EH (cell line): ENCODE data around the gene OR51T1.
"Not testable (repeated sequence)": the region's sequence is repeated elsewhere in the genome, so short reads cannot be mapped to it uniquely, and the experiment has no call there.

ENCODE experiments used
- DNase-seq: peaks from one replicate; pipeline ENCODE4 v3.0.0-alpha.2; 2015; ENCODE audit warnings: low read depth

Gene OR51T1

DNA sequence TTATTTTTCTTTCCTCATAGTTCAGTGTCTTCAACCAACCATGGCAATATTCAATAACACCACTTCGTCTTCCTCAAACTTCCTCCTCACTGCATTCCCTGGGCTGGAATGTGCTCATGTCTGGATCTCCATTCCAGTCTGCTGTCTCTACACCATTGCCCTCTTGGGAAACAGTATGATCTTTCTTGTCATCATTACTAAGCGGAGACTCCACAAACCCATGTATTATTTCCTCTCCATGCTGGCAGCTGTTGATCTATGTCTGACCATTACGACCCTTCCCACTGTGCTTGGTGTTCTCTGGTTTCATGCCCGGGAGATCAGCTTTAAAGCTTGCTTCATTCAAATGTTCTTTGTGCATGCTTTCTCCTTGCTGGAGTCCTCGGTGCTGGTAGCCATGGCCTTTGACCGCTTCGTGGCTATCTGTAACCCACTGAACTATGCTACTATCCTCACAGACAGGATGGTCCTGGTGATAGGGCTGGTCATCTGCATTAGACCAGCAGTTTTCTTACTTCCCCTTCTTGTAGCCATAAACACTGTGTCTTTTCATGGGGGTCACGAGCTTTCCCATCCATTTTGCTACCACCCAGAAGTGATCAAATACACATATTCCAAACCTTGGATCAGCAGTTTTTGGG lies at the start of gene OR51T1:
Gene OR51T1, plus strand, starts transcription at position 41 of the 641 bp plus-strand sequence. Its CDS starts 0 bp downstream, at position 41.
- no peak for DNase-seq

DNA sequence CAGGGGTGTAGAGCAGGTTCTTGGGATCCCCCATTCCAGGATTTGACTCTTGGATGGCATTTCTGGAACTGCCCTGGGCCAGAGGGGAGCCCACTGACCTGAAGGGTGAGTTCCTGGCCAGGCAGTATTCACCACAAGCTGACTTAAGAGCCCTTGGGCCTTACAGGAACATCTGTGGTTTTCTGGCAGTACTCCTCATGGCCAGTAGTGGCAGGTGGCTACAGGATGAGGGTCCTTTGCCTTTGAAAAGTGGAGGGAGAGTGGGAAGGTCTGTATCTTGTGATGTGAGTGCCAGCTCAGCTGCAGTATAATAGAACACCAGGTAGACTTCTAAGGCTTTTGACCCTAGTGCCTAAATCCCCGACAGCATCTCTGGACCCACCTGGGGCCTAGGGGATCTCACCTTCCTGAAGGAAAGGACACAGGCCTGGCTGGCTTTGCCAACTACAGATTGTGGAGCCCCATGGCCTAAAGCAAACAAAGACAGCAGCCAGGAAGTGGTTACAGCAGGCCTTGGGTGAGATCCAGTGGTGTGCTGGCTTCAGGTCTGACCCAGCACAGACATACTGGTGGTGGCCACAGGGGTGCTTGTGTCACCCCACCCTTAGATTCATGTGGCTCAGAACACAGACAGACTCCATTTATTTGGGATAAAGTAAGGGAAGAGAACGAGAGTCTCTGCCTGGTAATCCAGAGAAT lies 41.7 kb upstream of the OR51T1 start:
- no peak for DNase-seq

DNA sequence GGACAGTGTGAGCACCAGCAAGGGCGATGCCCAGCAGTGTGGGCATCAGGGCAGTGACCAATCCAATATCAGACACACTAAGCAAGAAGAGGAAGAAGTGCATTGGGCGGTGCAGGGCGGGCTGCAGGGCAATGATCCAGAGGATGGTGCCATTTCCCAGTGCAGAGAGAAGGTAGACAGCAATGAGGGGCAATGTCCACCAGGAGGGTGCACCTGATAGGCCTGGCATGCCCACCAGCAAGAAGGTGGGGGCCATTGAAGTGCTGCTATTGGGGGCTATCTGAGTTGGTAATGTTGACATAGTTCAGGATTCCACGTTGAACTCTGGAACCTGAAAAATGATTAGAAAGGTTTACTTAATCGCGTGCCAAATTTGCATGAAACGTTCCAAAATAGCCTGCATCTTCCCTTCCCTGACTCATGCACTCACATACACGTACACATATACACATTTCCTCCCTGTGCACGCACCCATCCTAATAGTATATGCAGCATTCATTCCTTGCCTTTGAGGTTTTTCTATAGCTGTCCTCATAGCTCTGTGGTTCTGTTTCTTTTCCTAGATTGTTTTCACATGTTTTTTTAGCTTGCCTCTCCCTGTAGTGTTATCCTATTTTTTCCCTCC lies 32.7 kb upstream of the OR51T1 start, which contains the start of gene OR51S1:
Gene OR51S1, minus strand, starts transcription at position 301 of the 625 bp plus-strand sequence. Its CDS starts 0 bp downstream, at position 301.
- DNase-seq: no peak

GRCh38 chr11:4851033-4851432 lies 30.7 kb upstream of the OR51T1 start:
- DNase-seq: no peak

GRCh38 chr11:4854286-4854685 lies 27.4 kb upstream of the OR51T1 start:
- not testable (repeated sequence) for DNase-seq

- no peak for DNase-seq
Measured at GRCh38 chr11:4862447-4863236, 19.1 kb upstream of the OR51T1 start.

- no peak for DNase-seq
Measured at GRCh38 chr11:4863876-4864275, 17.8 kb upstream of the OR51T1 start.

DNA sequence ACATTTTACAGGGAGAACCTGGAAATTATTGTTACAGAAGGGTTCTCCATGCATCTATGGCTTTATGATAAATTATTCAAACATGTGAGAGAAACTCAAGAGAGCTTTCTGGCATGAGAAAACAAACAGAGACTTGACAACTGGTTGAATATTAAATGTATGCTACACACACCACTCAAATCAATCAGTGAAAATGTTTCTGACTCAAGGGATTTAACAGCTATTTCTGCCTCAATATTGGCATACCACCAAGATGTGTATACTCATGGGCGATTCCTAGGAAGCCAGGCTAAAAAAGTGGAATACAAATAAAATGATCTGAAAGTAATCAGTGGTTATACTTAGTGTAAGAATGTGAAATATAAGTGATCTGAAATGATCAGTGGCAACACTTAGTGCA lies 15.8 kb upstream of the OR51T1 start:
- DNase-seq: no peak

- no peak for DNase-seq
Measured at GRCh38 chr11:4881188-4881587, 512 bp upstream of the OR51T1 start.

- DNase-seq: no peak
Measured at GRCh38 chr11:4882543-4882942, 843 bp downstream of the OR51T1 start.

GRCh38 chr11:4884361-4884760 lies 2.7 kb downstream of the OR51T1 start:
- DNase-seq: no peak

- no peak for DNase-seq
Measured at GRCh38 chr11:4886186-4886585, 4.5 kb downstream of the OR51T1 start.

DNA sequence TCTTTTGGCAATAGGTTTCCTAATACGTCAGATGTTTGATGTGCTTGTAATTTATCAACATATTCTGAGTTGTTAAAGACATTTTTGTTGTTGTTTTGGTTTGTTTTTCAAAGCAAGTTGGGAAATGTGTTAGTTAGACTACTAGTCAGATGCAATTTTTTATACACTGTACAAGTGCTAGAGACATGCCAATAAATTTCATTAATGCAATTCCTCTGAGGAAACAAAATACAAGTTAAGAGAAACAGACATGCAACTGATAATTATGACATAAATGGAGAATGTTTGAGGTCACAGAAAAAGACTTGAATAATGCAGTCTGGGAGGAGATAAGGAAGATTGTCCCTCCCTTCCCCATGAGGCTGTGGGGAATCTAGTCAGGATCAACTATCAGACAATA lies 5.9 kb downstream of the OR51T1 start:
- no peak for DNase-seq

- DNase-seq: no peak
Measured at GRCh38 chr11:4890279-4890678, 8.6 kb downstream of the OR51T1 start.

- DNase-seq: peak; percentile 71
Measured at GRCh38 chr11:4891996-4892640, 10.4 kb downstream of the OR51T1 start.

GRCh38 chr11:4903484-4903883 lies 21.8 kb downstream of the OR51T1 start, which contains the start of gene OR51A7:
TSS of gene OR51A7 (plus strand) at chr11:4903783. CDS start at chr11:4907370, 3,587 bp downstream.
- no peak for DNase-seq

- DNase-seq: no peak
Measured at GRCh38 chr11:4916581-4916980, 34.9 kb downstream of the OR51T1 start.

- no peak for DNase-seq
Measured at GRCh38 chr11:4919250-4919649, 37.5 kb downstream of the OR51T1 start, which contains the start of gene OR51G2. TSS of gene OR51G2 (minus strand) at chr11:4919350. CDS start at chr11:4915663, 3,687 bp downstream.

GRCh38 chr11:4921796-4922195 lies 40.1 kb downstream of the OR51T1 start:
- no peak for DNase-seq

- no peak for DNase-seq
Measured at GRCh38 chr11:4922304-4922703, 40.6 kb downstream of the OR51T1 start.

DNA sequence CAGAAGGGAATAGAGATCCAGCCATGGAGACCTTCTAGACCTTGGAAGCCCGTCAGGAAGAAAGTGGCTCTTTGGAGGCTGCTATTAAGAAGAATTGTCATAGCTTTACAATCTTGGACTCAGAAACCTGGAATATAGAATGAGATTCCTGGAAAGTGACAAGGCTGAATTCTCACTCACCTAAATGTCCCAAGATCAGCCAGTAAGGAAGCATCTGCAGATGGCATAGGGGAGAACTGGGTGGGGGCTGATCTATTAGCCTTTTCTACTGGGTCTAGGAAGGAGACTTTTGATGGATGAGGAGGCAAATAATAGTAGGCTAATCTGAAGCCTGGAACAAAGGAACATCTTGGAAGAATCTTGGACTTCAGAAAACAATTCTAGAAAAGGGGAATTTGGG lies 42.5 kb downstream of the OR51T1 start, which contains the start of gene OR51G1:
Gene OR51G1, minus strand, starts transcription at position 101 of the 400 bp plus-strand sequence. Its CDS starts 0 bp downstream, at position 101.
- no peak for DNase-seq
